NCI-H510A treated with DMSO at 0.1 percent for 48 hours (cell line): Measurements from ENCODE around the gene EMC7.

Experiments
- DNase-seq: peaks from one replicate; lab custom pipeline; 2025; lab: John Stamatoyannopoulos, UW

EMC7 gene

GRCh38 chr15:34038023-34038870 is 63.4 kb downstream of the EMC7 start:
- peak; percentile 35 for DNase-seq
